GM23338 (cell line): Measurements from ENCODE around the gene MS4A4A. TPM values are rescaled to one million over a fixed set of nuclear protein-coding genes. Genes with fewer than 3 reads are reported as not detected.

Experiments
- ATAC-seq: fragments of 200-7000 bp; cut with Tn5 transposase; 3 replicates; pipeline ENCODE4 v1.9.1; 2020
- DNase-seq: peaks from one replicate; pipeline ENCODE4 v3.0.0-alpha.2; 2015; ENCODE audit warnings: low spot score
- H2AFZ ChIP-seq: fragments of 200-600 bp; sonication (generic); 2 replicates; pipeline ENCODE4 v1.8.0; 2016; ENCODE audit warnings: antibody characterized with exemption, mild to moderate bottlenecking, moderate library complexity
- H3F3A ChIP-seq: fragments of 200-600 bp; sonication (generic); replicated peaks from 2 replicates; pipeline ENCODE4 v1.8.0; 2017; ENCODE audit warnings: antibody characterized with exemption, mixed run types, low read depth
- H3K27ac ChIP-seq: fragments of 200-600 bp; sonication (generic); 2 replicates; pipeline ENCODE4 v1.6.1; 2016; ENCODE audit warnings: low read depth
- H3K27me3 ChIP-seq: fragments of 200-600 bp; sonication (generic); 2 replicates; pipeline ENCODE4 v1.8.0; 2016; ENCODE audit warnings: mild to moderate bottlenecking, mixed run types, moderate library complexity; ENCODE audit not compliant: insufficient read depth
- H3K36me3 ChIP-seq: fragments of 200-600 bp; sonication (generic); 2 replicates; pipeline ENCODE4 v1.8.0; 2016; ENCODE audit warnings: mild to moderate bottlenecking; ENCODE audit not compliant: insufficient read depth
- H3K4me1 ChIP-seq: fragments of 200-600 bp; sonication (generic); 2 replicates; pipeline ENCODE4 v1.8.0; 2016; ENCODE audit warnings: mild to moderate bottlenecking, moderate library complexity; ENCODE audit not compliant: insufficient read depth
- H3K4me2 ChIP-seq: fragments of 200-600 bp; sonication (generic); 2 replicates; pipeline ENCODE4 v1.7.1; 2017; ENCODE audit warnings: mixed run types
- H3K4me3 ChIP-seq: fragments of 200-600 bp; sonication (generic); 2 replicates; pipeline ENCODE4 v1.6.1; 2016; ENCODE audit warnings: mixed run types
- H3K79me2 ChIP-seq: fragments of 200-600 bp; sonication (generic); replicated peaks from 2 replicates; pipeline ENCODE4 v1.8.0; 2017; ENCODE audit warnings: mild to moderate bottlenecking; ENCODE audit not compliant: insufficient read depth
- H3K9me2 ChIP-seq: fragments of 200-600 bp; sonication (generic); 2 replicates; pipeline ENCODE4 v1.8.0; 2017; ENCODE audit not compliant: insufficient read depth
- H4K20me1 ChIP-seq: fragments of 200-600 bp; sonication (generic); replicated peaks from 2 replicates; pipeline ENCODE4 v1.8.0; 2017; ENCODE audit warnings: mild to moderate bottlenecking; ENCODE audit not compliant: insufficient read depth
- H3K27ac Mint-ChIP-seq: 2 replicates; pipeline ENCODE4 v1.8.0; 2020; ENCODE audit warnings: inconsistent platforms, mild to moderate bottlenecking, moderate library complexity, mixed read lengths
- H3K27me3 Mint-ChIP-seq: 3 replicates; pipeline ENCODE4 v1.8.0; 2022; ENCODE audit warnings: low read depth, mild to moderate bottlenecking, moderate library complexity, mixed read lengths, inconsistent platforms; ENCODE audit not compliant: insufficient read depth, poor library complexity
- H3K36me3 Mint-ChIP-seq: 3 replicates; pipeline ENCODE4 v1.8.0; 2021; ENCODE audit warnings: low read depth, mild to moderate bottlenecking, inconsistent platforms, moderate library complexity, mixed read lengths
- H3K4me1 Mint-ChIP-seq: 3 replicates; pipeline ENCODE4 v1.8.0; 2020; ENCODE audit warnings: mild to moderate bottlenecking, inconsistent platforms, mixed read lengths
- H3K4me3 Mint-ChIP-seq: 3 replicates; pipeline ENCODE4 v1.8.0; 2021; ENCODE audit warnings: moderate library complexity, mild to moderate bottlenecking, inconsistent platforms, mixed read lengths
- H3K9me3 Mint-ChIP-seq: 3 replicates; pipeline ENCODE4 v1.8.0; 2020; ENCODE audit warnings: moderate library complexity, mild to moderate bottlenecking, inconsistent platforms, mixed read lengths
- POLR2AphosphoS5 ChIP-seq: IDR thresholded peaks from 2 replicates; pipeline ENCODE4 v1.6.1; 2016; ENCODE audit warnings: antibody characterized with exemption, low read depth
- ZNF331 ChIP-seq: fragments of 250-450 bp; sonication (Bioruptor Pico); IDR thresholded peaks from 2 replicates; pipeline ENCODE4 v1.5.0; 2020; ENCODE audit warnings: low read depth, mild to moderate bottlenecking, moderate library complexity
- polyA plus RNA-seq: library from polyadenylated mRNA; unstranded; fragments of >200 nt; fragmentation: Nextera tagmentation; extraction: Ambion mirVana; gene quantifications from 2 replicates; pipeline ENCODE4 v1.2.1, GENCODE V29; 2016
- total RNA-seq: library from RNA; depleted of rRNA; stranded (reverse); fragments of >200 nt; shearing (Covaris generic); gene quantifications from 2 replicates; pipeline ENCODE4 v1.2.3, GENCODE V29; 2014
- TF ChIP-seq, protein P1 (sequence below): IDR thresholded peaks from one replicate; pipeline ENCODE4 v1.6.1; 2018; ENCODE audit warnings: antibody characterized with exemption; ENCODE audit not compliant: unreplicated experiment
- TF ChIP-seq, protein P2 (sequence below), 2 experiments: fragments of 200-600 bp in 1 of 2; sonication (generic) in 1 of 2; conservative IDR thresholded peaks; 2 replicates each; pipeline versions ENCODE4 v1.5.1 to v1.6.1; 2016 to 2017; ENCODE audit warnings: antibody characterized with exemption in 2 of 2, low read depth in 2 of 2, mild to moderate bottlenecking in 2 of 2, moderate library complexity in 1 of 2
- TF ChIP-seq, protein P3 (sequence below): fragments of 250-450 bp; sonication (Bioruptor Pico); IDR thresholded peaks from 2 replicates; pipeline ENCODE4 v1.5.0; 2020; ENCODE audit warnings: mild to moderate bottlenecking, moderate library complexity

Gene MS4A4A
- total and polyA plus RNA-seq, 2 experiments from 2014 or later = not detected

DNA sequence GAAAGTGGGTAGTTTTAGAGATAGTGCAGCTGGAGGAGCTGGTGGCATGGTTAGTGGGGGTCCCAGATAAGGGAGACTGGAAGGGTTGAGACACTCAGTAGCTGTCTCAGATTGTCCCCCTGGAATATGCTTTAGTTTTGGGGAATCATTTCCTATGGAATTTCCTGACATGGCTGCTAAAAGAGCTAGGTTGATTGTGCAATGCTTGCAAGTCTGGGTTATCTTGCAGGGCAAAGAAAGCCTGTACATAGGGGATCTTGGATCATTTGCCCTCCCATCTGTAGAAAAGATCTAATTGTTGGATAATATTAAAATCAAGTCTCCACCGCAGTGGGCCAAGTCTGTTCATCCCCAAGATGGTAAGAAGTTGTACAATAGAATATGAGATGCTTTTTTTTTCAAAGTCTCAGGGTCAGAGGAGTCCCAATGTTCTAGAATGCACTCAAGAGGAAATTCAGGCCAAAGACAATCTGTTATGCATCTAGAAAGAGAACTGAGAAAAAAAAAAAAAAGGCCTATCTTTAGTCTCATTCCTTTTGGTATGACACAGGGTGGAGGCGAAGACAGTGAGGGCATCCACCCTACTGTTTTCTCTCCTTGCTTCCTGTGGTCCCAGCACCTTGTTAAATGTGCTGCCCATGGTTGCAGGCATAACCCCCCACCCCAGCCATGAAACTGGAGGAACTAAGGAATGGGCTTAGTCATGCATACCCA is 66.8 kb downstream of the MS4A4A start (continued):
- TF ChIP-seq, protein P1, sequence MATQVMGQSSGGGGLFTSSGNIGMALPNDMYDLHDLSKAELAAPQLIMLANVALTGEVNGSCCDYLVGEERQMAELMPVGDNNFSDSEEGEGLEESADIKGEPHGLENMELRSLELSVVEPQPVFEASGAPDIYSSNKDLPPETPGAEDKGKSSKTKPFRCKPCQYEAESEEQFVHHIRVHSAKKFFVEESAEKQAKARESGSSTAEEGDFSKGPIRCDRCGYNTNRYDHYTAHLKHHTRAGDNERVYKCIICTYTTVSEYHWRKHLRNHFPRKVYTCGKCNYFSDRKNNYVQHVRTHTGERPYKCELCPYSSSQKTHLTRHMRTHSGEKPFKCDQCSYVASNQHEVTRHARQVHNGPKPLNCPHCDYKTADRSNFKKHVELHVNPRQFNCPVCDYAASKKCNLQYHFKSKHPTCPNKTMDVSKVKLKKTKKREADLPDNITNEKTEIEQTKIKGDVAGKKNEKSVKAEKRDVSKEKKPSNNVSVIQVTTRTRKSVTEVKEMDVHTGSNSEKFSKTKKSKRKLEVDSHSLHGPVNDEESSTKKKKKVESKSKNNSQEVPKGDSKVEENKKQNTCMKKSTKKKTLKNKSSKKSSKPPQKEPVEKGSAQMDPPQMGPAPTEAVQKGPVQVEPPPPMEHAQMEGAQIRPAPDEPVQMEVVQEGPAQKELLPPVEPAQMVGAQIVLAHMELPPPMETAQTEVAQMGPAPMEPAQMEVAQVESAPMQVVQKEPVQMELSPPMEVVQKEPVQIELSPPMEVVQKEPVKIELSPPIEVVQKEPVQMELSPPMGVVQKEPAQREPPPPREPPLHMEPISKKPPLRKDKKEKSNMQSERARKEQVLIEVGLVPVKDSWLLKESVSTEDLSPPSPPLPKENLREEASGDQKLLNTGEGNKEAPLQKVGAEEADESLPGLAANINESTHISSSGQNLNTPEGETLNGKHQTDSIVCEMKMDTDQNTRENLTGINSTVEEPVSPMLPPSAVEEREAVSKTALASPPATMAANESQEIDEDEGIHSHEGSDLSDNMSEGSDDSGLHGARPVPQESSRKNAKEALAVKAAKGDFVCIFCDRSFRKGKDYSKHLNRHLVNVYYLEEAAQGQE = no peak

DNA sequence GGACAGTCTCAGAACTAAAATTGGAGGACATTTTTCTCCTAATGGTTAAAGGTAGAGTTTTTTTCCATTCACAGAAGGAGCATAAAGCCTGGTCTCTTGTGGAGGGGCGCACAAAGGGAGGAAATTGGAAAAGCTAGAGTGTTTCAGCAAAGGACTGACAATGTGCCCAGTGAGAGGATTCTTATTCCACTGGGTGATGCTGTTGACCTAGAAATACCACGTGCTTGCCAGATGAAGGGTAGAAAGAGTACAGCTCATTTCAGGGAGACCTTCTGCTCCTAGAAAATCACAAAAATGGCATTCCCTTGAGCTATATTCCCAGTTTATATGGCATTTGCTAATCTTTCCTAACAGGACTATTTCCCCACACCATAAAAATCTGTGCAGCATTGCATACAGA is 67.7 kb downstream of the MS4A4A start:
- Histone ChIP-seq H3K79me2 (no peaks in the 10 kb centered on the region), H3K27ac (no peak overlapping the region), H3K4me3 (no peak overlapping the region), H3K36me3 (no peaks in the 10 kb centered on the region), H4K20me1 (no peaks in the 10 kb centered on the region), H3K9me2 (peaks cover 7% of the 10 kb centered on the region; the same call in 1 of the 2 replicates), H2AFZ (no peak overlapping the region), H3F3A (no peaks in the 10 kb centered on the region), H3K4me1 (no peaks in the 10 kb centered on the region), H3K4me2 (no peak overlapping the region), H3K27me3 (no peaks in the 10 kb centered on the region)
- TF ChIP-seq, protein P2, sequence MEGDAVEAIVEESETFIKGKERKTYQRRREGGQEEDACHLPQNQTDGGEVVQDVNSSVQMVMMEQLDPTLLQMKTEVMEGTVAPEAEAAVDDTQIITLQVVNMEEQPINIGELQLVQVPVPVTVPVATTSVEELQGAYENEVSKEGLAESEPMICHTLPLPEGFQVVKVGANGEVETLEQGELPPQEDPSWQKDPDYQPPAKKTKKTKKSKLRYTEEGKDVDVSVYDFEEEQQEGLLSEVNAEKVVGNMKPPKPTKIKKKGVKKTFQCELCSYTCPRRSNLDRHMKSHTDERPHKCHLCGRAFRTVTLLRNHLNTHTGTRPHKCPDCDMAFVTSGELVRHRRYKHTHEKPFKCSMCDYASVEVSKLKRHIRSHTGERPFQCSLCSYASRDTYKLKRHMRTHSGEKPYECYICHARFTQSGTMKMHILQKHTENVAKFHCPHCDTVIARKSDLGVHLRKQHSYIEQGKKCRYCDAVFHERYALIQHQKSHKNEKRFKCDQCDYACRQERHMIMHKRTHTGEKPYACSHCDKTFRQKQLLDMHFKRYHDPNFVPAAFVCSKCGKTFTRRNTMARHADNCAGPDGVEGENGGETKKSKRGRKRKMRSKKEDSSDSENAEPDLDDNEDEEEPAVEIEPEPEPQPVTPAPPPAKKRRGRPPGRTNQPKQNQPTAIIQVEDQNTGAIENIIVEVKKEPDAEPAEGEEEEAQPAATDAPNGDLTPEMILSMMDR (conservative IDR thresholded peaks at IDR 0.05; ENCODE audit: low read depth in 2 of 2) = peak; percentile 50 to 79
- TF ChIP-seq ZNF331 (CRISPR knock-in tag) (no peak), POLR2AphosphoS5 (no peak)
- TF ChIP-seq, protein P3, sequence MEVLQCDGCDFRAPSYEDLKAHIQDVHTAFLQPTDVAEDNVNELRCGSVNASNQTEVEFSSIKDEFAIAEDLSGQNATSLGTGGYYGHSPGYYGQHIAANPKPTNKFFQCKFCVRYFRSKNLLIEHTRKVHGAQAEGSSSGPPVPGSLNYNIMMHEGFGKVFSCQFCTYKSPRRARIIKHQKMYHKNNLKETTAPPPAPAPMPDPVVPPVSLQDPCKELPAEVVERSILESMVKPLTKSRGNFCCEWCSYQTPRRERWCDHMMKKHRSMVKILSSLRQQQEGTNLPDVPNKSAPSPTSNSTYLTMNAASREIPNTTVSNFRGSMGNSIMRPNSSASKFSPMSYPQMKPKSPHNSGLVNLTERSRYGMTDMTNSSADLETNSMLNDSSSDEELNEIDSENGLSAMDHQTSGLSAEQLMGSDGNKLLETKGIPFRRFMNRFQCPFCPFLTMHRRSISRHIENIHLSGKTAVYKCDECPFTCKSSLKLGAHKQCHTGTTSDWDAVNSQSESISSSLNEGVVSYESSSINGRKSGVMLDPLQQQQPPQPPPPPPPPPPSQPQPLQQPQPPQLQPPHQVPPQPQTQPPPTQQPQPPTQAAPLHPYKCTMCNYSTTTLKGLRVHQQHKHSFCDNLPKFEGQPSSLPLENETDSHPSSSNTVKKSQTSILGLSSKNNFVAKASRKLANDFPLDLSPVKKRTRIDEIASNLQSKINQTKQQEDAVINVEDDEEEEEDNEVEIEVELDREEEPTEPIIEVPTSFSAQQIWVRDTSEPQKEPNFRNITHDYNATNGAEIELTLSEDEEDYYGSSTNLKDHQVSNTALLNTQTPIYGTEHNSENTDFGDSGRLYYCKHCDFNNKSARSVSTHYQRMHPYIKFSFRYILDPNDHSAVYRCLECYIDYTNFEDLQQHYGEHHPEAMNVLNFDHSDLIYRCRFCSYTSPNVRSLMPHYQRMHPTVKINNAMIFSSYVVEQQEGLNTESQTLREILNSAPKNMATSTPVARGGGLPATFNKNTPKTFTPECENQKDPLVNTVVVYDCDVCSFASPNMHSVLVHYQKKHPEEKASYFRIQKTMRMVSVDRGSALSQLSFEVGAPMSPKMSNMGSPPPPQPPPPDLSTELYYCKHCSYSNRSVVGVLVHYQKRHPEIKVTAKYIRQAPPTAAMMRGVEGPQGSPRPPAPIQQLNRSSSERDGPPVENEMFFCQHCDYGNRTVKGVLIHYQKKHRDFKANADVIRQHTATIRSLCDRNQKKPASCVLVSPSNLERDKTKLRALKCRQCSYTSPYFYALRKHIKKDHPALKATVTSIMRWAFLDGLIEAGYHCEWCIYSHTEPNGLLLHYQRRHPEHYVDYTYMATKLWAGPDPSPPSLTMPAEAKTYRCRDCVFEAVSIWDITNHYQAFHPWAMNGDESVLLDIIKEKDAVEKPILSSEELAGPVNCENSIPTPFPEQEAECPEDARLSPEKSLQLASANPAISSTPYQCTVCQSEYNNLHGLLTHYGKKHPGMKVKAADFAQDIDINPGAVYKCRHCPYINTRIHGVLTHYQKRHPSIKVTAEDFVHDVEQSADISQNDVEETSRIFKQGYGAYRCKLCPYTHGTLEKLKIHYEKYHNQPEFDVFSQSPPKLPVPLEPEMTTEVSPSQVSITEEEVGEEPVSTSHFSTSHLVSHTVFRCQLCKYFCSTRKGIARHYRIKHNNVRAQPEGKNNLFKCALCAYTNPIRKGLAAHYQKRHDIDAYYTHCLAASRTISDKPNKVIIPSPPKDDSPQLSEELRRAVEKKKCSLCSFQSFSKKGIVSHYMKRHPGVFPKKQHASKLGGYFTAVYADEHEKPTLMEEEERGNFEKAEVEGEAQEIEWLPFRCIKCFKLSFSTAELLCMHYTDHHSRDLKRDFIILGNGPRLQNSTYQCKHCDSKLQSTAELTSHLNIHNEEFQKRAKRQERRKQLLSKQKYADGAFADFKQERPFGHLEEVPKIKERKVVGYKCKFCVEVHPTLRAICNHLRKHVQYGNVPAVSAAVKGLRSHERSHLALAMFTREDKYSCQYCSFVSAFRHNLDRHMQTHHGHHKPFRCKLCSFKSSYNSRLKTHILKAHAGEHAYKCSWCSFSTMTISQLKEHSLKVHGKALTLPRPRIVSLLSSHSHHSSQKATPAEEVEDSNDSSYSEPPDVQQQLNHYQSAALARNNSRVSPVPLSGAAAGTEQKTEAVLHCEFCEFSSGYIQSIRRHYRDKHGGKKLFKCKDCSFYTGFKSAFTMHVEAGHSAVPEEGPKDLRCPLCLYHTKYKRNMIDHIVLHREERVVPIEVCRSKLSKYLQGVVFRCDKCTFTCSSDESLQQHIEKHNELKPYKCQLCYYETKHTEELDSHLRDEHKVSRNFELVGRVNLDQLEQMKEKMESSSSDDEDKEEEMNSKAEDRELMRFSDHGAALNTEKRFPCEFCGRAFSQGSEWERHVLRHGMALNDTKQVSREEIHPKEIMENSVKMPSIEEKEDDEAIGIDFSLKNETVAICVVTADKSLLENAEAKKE = no peak
- Mint-ChIP-seq H3K9me3 (peaks cover 9% of the 10 kb centered on the region; the same call in 1 of the 3 replicates), H3K27ac (no peak overlapping the region), H3K4me3 (no peak overlapping the region), H3K4me1 (no peaks in the 10 kb centered on the region), H3K27me3 (peaks cover 2% of the 10 kb centered on the region), H3K36me3 (0 out of 3 replicates have a peak, but pooled peaks cover 4% of the 10 kb centered on the region)
- peak; percentile 62 for ATAC-seq
- peak; percentile 51 for DNase-seq
